Epithelial cell of proximal tubule (primary cell): ENCODE measurements around the gene NCKAP5. TPM values are rescaled to one million over a fixed set of nuclear protein-coding genes. Genes with fewer than 3 reads are reported as not detected.

Experiments used
- DNase-seq: peaks from one replicate; pipeline ENCODE4 v3.0.0-alpha.2; 2011; ENCODE audit warnings: low read depth
- H3K4me3 ChIP-seq: 2 replicates; pipeline ENCODE4 v1.5.1; 2011; ENCODE audit warnings: low read depth, mild to moderate bottlenecking, low read length
- total RNA-seq: library from RNA; depleted of rRNA; stranded (reverse); fragments of >200 nt; gene quantifications from 2 replicates; pipeline ENCODE4 v1.2.3, GENCODE V29; 2015
- TF ChIP-seq, protein P1 (sequence below): conservative IDR thresholded peaks from 2 replicates; pipeline ENCODE4 v1.5.1; 2012; ENCODE audit warnings: low read depth, mild to moderate bottlenecking, low read length

NCKAP5 gene
- total RNA-seq, 1 donor from 2014 or later, result 0.69 TPM

GRCh38 chr2:133506996-133507395, 61.3 kb downstream of the NCKAP5 start:
- no peak overlapping the region for H3K4me3 ChIP-seq
- TF ChIP-seq, protein P1, sequence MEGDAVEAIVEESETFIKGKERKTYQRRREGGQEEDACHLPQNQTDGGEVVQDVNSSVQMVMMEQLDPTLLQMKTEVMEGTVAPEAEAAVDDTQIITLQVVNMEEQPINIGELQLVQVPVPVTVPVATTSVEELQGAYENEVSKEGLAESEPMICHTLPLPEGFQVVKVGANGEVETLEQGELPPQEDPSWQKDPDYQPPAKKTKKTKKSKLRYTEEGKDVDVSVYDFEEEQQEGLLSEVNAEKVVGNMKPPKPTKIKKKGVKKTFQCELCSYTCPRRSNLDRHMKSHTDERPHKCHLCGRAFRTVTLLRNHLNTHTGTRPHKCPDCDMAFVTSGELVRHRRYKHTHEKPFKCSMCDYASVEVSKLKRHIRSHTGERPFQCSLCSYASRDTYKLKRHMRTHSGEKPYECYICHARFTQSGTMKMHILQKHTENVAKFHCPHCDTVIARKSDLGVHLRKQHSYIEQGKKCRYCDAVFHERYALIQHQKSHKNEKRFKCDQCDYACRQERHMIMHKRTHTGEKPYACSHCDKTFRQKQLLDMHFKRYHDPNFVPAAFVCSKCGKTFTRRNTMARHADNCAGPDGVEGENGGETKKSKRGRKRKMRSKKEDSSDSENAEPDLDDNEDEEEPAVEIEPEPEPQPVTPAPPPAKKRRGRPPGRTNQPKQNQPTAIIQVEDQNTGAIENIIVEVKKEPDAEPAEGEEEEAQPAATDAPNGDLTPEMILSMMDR, result no peak
- DNase-seq, result no peak

DNA sequence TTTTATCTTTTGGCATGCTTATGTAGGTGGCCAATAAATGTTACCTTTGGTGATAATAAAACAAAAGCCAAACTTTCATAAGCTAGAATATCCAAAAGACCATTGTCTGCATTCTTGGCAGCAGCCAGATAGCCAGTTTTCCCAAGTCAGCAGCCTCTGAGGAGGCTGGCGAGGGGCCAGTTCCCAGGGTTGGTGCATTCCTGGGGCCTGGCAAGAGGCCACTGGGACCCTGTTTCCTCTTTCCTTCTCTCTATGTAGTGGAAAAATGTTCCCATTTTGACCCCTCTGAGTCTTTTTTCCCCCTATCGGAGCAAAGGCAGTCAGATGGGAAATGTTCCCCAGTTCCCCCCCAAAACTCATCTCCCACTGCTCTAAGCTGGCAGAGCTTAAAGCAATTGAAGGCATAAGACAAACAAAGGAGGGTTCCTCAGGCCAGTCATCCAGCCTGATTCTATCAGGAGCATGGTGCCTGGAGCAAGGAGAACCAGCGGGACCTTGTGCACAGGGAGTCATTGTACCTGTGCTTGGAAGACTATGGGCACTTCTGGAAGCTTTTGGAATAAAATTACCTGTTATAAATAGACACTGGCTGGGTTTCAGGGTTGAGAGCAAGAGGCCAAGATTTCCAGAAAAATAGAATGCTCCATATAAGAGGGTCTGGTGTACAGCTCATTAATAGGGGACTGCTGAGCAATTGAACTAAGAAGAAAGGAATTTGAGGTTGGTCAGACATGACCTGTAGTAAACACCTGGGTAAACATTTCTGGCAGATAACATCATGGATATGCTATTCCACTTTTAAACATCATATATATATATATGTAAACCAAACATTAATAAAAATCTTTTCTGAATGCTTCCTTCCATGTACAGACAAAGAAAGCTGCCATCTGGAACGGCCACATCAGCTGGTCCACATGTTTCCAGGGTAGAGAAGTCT, 63.4 kb downstream of the NCKAP5 start:
- TF ChIP-seq, protein P1, result no peak
- no peak overlapping the region for H3K4me3 ChIP-seq
- no peak for DNase-seq

DNA sequence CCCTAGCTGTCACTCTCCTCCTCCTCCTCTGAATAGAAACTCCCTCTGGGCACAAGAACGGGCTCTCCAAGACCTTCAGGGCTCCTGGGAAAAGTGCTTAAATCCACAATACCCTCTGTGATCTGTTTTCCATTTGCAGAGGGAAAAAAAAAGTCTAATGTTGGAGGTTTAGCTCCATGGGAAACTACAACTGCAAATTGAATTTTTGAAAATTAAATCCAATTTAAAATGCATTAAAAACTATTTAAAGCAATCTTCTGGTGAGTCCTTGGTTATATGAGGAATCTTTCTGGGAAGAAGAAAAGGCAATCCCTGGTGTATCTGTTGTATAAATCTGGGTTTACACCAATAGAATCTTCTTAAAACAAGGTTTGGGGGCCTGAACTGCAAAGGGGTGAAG, 64.3 kb downstream of the NCKAP5 start:
- H3K4me3 ChIP-seq, result no peak overlapping the region
- TF ChIP-seq, protein P1, result no peak
- no peak for DNase-seq

GRCh38 chr2:133503323-133503722, 64.9 kb downstream of the NCKAP5 start:
- TF ChIP-seq, protein P1, result no peak
- DNase-seq, result no peak
- no peak overlapping the region for H3K4me3 ChIP-seq

DNA sequence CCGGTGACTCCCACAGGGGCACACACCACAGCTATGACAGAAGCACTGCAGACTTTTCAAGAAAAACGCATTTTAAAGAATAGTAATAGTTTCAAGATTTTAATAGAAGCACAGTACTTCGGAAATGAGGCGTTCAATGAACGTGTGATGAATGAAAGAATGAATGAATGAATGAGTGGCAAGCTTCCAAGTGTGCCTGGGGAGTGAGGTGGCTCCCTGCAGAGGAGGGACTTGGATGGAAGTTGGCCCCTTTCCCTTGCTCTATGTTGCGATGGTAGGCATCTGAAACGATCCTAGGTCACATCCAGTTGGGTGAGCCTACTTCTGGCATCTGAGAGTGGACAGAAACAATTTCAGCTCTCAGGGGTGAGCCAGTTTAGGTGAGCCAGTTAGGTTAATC, 65.6 kb downstream of the NCKAP5 start:
- no peak overlapping the region for H3K4me3 ChIP-seq
- no peak for DNase-seq
- TF ChIP-seq, protein P1, result no peak

DNA sequence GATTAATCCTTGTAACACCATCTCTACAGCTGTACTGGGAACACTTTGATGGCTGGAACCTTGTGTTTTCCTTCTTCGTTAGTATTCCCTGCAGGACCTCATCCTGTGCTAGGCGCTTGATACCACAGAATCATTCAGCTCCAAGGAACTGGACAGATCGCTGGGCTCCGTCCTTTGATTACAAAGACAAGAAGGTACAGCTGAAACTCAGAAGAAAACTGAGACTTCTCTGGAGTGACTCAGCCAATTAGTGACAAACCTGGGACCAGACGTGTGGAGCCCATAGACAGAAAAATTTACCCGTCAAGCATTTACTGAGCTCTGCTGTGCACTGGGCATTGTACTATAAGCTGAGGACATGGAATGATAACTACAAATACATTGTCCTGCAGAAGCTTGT, 67.3 kb downstream of the NCKAP5 start:
- DNase-seq, result no peak
- TF ChIP-seq, protein P1, result no peak
- H3K4me3 ChIP-seq, result no peak overlapping the region
